GM18499 (cell line): Measurements from ENCODE around the gene RACK1.
"Not testable (repeated sequence)": the region's sequence is repeated elsewhere in the genome, so short reads cannot be mapped to it uniquely, and the experiment has no call there.

Experiments used
- ATAC-seq: cut with Tn5 transposase; IDR thresholded peaks from one replicate; pipeline ENCODE4 v1.9.1; 2021; ENCODE audit warnings: moderate number of reproducible peaks; ENCODE audit not compliant: insufficient read depth, unreplicated experiment

The RACK1 gene

GRCh38 chr5:181243564-181244343 is at the start of gene RACK1:
Gene RACK1 (minus strand): TSS chr5:181243906. CDS start chr5:181243800, 106 bp downstream.
- no peak for ATAC-seq

- peak; percentile 73 for ATAC-seq
Observed at GRCh38 chr5:181287331-181287730, 43.6 kb upstream of the RACK1 start.

- not testable (repeated sequence) for ATAC-seq
Observed at GRCh38 chr5:181285962-181286705, 42.4 kb upstream of the RACK1 start.

GRCh38 chr5:181283841-181284755 is 40.4 kb upstream of the RACK1 start:
- ATAC-seq: not testable (repeated sequence)

GRCh38 chr5:181283347-181283746 is 39.6 kb upstream of the RACK1 start:
- ATAC-seq: no peak

- no peak for ATAC-seq
Observed at GRCh38 chr5:181282874-181283273, 39.2 kb upstream of the RACK1 start.

GRCh38 chr5:181282415-181282814 is 38.7 kb upstream of the RACK1 start:
- ATAC-seq: not testable (repeated sequence)

GRCh38 chr5:181281984-181282316 is 38.2 kb upstream of the RACK1 start:
- ATAC-seq: no peak

GRCh38 chr5:181281077-181281983 is 37.6 kb upstream of the RACK1 start:
- no peak for ATAC-seq

- no peak for ATAC-seq
Observed at GRCh38 chr5:181280251-181280762, 36.6 kb upstream of the RACK1 start.

GRCh38 chr5:181273433-181273744 is 29.7 kb upstream of the RACK1 start:
- not testable (repeated sequence) for ATAC-seq

- no peak for ATAC-seq
Observed at GRCh38 chr5:181271081-181271480, 27.4 kb upstream of the RACK1 start.

- ATAC-seq: not testable (repeated sequence)
Observed at GRCh38 chr5:181267907-181268306, 24.2 kb upstream of the RACK1 start.

GRCh38 chr5:181267291-181267904 is 23.7 kb upstream of the RACK1 start:
- ATAC-seq: not testable (repeated sequence)

GRCh38 chr5:181265092-181265671 is 21.5 kb upstream of the RACK1 start:
- no peak for ATAC-seq

- ATAC-seq: no peak
Observed at GRCh38 chr5:181263633-181264032, 19.9 kb upstream of the RACK1 start.

GRCh38 chr5:181261320-181262049 is 17.8 kb upstream of the RACK1 start:
- ATAC-seq: no peak

- ATAC-seq: no peak
Observed at GRCh38 chr5:181260720-181261319, 17.1 kb upstream of the RACK1 start, which contains the start of gene TRIM52. Gene TRIM52 (minus strand): TSS chr5:181261143. CDS start chr5:181260813, 330 bp downstream.
